ENCODE results near the gene WDR72.

DNA sequence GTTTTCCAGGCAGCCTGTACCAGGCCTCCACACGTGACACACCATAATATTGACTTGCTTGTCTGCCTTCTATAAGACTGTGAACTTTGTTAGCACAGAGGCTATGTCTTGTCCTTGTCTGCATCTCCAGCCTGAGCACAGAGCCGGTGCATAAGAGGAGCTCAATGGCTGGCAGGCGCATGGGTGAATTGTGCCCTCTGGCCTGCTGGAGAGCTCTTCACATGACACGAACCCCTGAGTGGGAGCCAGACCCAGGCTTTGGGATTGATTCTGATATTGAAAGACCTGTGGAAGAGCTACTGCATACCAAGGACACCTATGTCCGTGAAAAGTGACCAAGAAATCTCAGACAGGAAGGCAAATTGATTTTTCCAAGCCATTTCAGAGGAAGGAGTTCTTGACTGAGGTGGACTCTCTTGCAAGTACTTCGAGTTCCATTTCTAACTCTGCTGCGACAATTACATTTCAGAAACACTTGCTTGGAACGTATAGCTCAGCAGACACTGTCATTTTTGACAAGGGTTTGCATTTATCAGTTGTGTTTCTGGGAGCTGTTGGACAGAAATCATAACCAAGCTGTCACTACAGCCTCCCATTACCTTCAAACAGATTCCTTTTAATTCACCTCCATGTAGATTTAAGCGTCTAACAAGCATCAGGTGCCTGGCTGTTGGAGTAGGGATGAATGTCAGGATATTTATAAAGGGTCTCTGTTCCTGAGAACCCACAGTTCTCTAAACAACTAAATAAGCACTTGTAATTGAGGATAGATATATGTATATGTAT lies 281.3 kb downstream of the WDR72 start:
- no peak for TF ChIP-seq EP300 (IDR thresholded peaks at IDR 0.05)
- no peak for TF ChIP-seq CTCF (IDR thresholded peaks at IDR 0.05)

Measured in ovary (tissue), 3 donors.